ENCODE results near the gene REXO2.
A peak's percentile ranks its signal among the peaks of the same experiment; 100 is the strongest.

GRCh38 chr11:114439229-114440120 lies at the start of gene REXO2:
- 0 out of 2 replicates have a peak, but pooled peaks have one; percentile 48 for TF ChIP-seq YY2 (tag by site-specific recombination; IDR thresholded peaks at IDR 0.05)
- no peak for TF ChIP-seq HOXA7 (CRISPR knock-in tag; IDR thresholded peaks at IDR 0.05; ENCODE audit: borderline replicate concordance)
- TF ChIP-seq PRDM2 (tag by site-specific recombination; IDR thresholded peaks at IDR 0.05; ENCODE audit: borderline replicate concordance) = no peak
- TF ChIP-seq SALL2 (tag by site-specific recombination; IDR thresholded peaks at IDR 0.05; ENCODE audit: borderline replicate concordance) = no peak
- no peak for TF ChIP-seq BCL6B (tag by site-specific recombination; IDR thresholded peaks at IDR 0.05)
- TF ChIP-seq IKZF3 (tag by site-specific recombination; IDR thresholded peaks at IDR 0.05) = peak; percentile 55; the same call in 1 of the 2 replicates
- peak; percentile 73 for TF ChIP-seq CTCF (tag by site-specific recombination; IDR thresholded peaks at IDR 0.05)
- TF ChIP-seq ZNF324 (tag by site-specific recombination; IDR thresholded peaks at IDR 0.05) = no peak
- no peak for TF ChIP-seq ZNF580 (tag by site-specific recombination; IDR thresholded peaks at IDR 0.05)
- no peak; the same call in 1 of the 2 replicates for TF ChIP-seq YY1 (tag by site-specific recombination; IDR thresholded peaks at IDR 0.05)
- TF ChIP-seq MYNN (tag by site-specific recombination; IDR thresholded peaks at IDR 0.05; ENCODE audit: borderline replicate concordance) = no peak
- no peak for TF ChIP-seq ZNF148 (tag by site-specific recombination; IDR thresholded peaks at IDR 0.05; ENCODE audit: borderline replicate concordance)
- TF ChIP-seq ATF2 (tag by site-specific recombination; IDR thresholded peaks at IDR 0.05; ENCODE audit: low read depth) = no peak
- no peak for TF ChIP-seq ZNF274 (IDR thresholded peaks at IDR 0.05; ENCODE audit: low read length)
- TF ChIP-seq ZNF274 (tag by site-specific recombination; IDR thresholded peaks at IDR 0.05; ENCODE audit: borderline replicate concordance) = no peak

Measured in HEK293 (cell line).